ENCODE measurements around the gene RAPGEF2.

DNA sequence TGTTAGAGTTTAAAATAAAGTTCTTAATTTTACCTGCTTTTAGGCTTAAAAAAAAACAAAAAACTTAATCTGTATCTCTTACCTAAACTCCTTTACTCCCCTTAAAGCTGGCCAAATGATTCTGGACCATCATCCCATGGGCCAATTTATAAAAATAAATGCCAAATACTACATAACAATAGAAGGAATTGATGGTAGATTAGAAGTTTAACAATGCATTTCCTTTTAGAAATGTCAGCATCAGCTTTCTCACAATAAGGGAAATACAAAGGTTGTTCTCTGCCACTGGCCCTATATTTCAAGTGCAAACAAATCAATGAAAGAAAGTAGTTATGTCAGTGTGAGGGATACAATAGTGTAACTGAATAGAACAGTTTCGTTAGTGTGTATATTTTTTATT lies 5.7 kb upstream of the RAPGEF2 start:
- TF ChIP-seq, protein P1, sequence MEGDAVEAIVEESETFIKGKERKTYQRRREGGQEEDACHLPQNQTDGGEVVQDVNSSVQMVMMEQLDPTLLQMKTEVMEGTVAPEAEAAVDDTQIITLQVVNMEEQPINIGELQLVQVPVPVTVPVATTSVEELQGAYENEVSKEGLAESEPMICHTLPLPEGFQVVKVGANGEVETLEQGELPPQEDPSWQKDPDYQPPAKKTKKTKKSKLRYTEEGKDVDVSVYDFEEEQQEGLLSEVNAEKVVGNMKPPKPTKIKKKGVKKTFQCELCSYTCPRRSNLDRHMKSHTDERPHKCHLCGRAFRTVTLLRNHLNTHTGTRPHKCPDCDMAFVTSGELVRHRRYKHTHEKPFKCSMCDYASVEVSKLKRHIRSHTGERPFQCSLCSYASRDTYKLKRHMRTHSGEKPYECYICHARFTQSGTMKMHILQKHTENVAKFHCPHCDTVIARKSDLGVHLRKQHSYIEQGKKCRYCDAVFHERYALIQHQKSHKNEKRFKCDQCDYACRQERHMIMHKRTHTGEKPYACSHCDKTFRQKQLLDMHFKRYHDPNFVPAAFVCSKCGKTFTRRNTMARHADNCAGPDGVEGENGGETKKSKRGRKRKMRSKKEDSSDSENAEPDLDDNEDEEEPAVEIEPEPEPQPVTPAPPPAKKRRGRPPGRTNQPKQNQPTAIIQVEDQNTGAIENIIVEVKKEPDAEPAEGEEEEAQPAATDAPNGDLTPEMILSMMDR (IDR thresholded peaks at IDR 0.05; ENCODE audit: low read depth, low read length, poor library complexity, severe bottlenecking): no peak
- TF ChIP-seq EZH2phosphoT487 (IDR thresholded peaks at IDR 0.05; ENCODE audit: borderline replicate concordance, low read length): no peak
